Measurements from ENCODE around the gene PITX1.

- TF ChIP-seq CTCF (IDR thresholded peaks at IDR 0.05) = no peak
- TF ChIP-seq ZFX (IDR thresholded peaks at IDR 0.05; ENCODE audit: borderline replicate concordance) = no peak
Measured at GRCh38 chr5:135025730-135026644, 8.0 kb downstream of the PITX1 start.
